Esophagus muscularis mucosa (tissue), 4 donors: ENCODE measurements around the gene DHRS7.

Experiments used
- CTCF ChIP-seq, 3 experiments: fragments of 200-600 bp in 2 of 3; fragments of 450-650 bp in 1 of 3; sonication (generic) in 2 of 3; IDR thresholded peaks; one replicate each; pipeline ENCODE4 v1.5.1; 2017 to 2019; ENCODE audit warnings: antibody characterized with exemption in 3 of 3, mild to moderate bottlenecking in 2 of 3, moderate library complexity in 1 of 3
- EP300 ChIP-seq: sonication (generic); formaldehyde crosslinking; IDR thresholded peaks from one replicate; pipeline ENCODE4 v1.6.1; 2017; ENCODE audit warnings: antibody characterized with exemption
- POLR2A ChIP-seq: fragments of 450-650 bp; IDR thresholded peaks from one replicate; pipeline ENCODE4 v1.6.1; 2017; ENCODE audit warnings: antibody characterized with exemption, moderate library complexity, mild to moderate bottlenecking, low read depth

- TF ChIP-seq CTCF (IDR thresholded peaks at IDR 0.05) (no peak), POLR2A (no peak), EP300 (no peak)
Measured at GRCh38 chr14:60116181-60116580, 49.0 kb downstream of the DHRS7 start.
